IMR-90 (cell line): ENCODE data around the gene TACC3. TPM values are rescaled to one million over a fixed set of nuclear protein-coding genes. Genes with fewer than 3 reads are reported as not detected.

ENCODE experiments used
- ATAC-seq: fragments of 200-7000 bp; cut with Tn5 transposase; 2 replicates; pipeline ENCODE4 v1.9.1; 2020; ENCODE audit warnings: low read depth, mild to moderate bottlenecking, moderate library complexity
- BruUV-seq: library from RNA; stranded (reverse); fragments of 400-500 nt; replicated peaks from 2 replicates; lab custom pipeline; 2021; lab: Mats Ljungman, UMichigan
- CTCF ChIA-PET: fragments of 300-600 bp; formaldehyde crosslinking; extraction: SDS; loops from one replicate; lab custom pipeline; 2021; ENCODE audit warnings: antibody characterized with exemption; lab: Yijun Ruan, JAX
- POLR2A ChIA-PET: fragments of 300-600 bp; sonication (Branson Sonifier 250); formaldehyde crosslinking; loops from one replicate; lab custom pipeline; 2022; ENCODE audit warnings: antibody characterized with exemption; ENCODE audit not compliant: unreplicated experiment; lab: Charles Lee
- DNase-seq: peaks from one replicate; pipeline ENCODE4 v3.0.0; 2013
- H2AFZ ChIP-seq: replicated peaks from 2 replicates; pipeline ENCODE3; 2013; ENCODE audit warnings: low read length, mild to moderate bottlenecking; ENCODE audit not compliant: poor library complexity
- H2AK5ac ChIP-seq: 2 replicates; pipeline ENCODE4 v1.6.1; 2013; ENCODE audit warnings: low read depth, low read length, inconsistent platforms
- H2AK9ac ChIP-seq: replicated peaks from 2 replicates; pipeline ENCODE3; 2013; ENCODE audit warnings: mild to moderate bottlenecking, low read depth, low read length, moderate library complexity; ENCODE audit not compliant: poor library complexity
- H2BK120ac ChIP-seq: 2 replicates; pipeline ENCODE4 v1.6.1; 2013; ENCODE audit warnings: low read depth, low read length, inconsistent platforms
- H2BK15ac ChIP-seq: 3 replicates; pipeline ENCODE4 v1.6.1; 2013; ENCODE audit warnings: low read depth, low read length, inconsistent platforms
- H2BK20ac ChIP-seq: 2 replicates; pipeline ENCODE4 v1.6.1; 2013; ENCODE audit warnings: low read depth, mild to moderate bottlenecking, inconsistent platforms, low read length, moderate library complexity
- H2BK5ac ChIP-seq: 2 replicates; pipeline ENCODE4 v1.6.1; 2013; ENCODE audit warnings: mild to moderate bottlenecking, low read depth, low read length, inconsistent platforms; ENCODE audit not compliant: poor library complexity, severe bottlenecking
- H3K14ac ChIP-seq: replicated peaks from 2 replicates; pipeline ENCODE4 v1.6.1; 2013; ENCODE audit warnings: low read depth, low read length, inconsistent platforms
- H3K18ac ChIP-seq: 2 replicates; pipeline ENCODE4 v1.6.1; 2013; ENCODE audit warnings: low read depth, low read length, control low read depth
- H3K23ac ChIP-seq: 2 replicates; pipeline ENCODE4 v1.6.1; 2013; ENCODE audit warnings: low read depth, low read length, inconsistent platforms
- H3K27ac ChIP-seq: 2 replicates; pipeline ENCODE4 v1.5.1; 2013; ENCODE audit warnings: mild to moderate bottlenecking, control low read depth, low read length; ENCODE audit not compliant: insufficient read depth
- H3K27me3 ChIP-seq: 2 replicates; pipeline ENCODE4 v1.6.1; 2013; ENCODE audit warnings: low read length; ENCODE audit not compliant: control insufficient read depth, insufficient read depth
- H3K36me3 ChIP-seq: 2 replicates; pipeline ENCODE4 v1.6.1; 2013; ENCODE audit warnings: low read length, mixed read lengths; ENCODE audit not compliant: control insufficient read depth, insufficient read depth
- H3K4ac ChIP-seq: 2 replicates; pipeline ENCODE4 v1.6.1; 2013; ENCODE audit warnings: low read depth, low read length, inconsistent platforms
- H3K4me1 ChIP-seq: 2 replicates; pipeline ENCODE4 v1.6.1; 2013; ENCODE audit warnings: low read length, mixed read lengths; ENCODE audit not compliant: control insufficient read depth, insufficient read depth
- H3K4me2 ChIP-seq: 2 replicates; pipeline ENCODE4 v1.6.1; 2013; ENCODE audit warnings: low read depth, mild to moderate bottlenecking, control low read depth, low read length, moderate library complexity
- H3K4me3 ChIP-seq: 2 replicates; pipeline ENCODE4 v1.5.1; 2013; ENCODE audit warnings: low read depth, mild to moderate bottlenecking, control low read depth, low read length, moderate library complexity; ENCODE audit not compliant: insufficient read depth
- H3K56ac ChIP-seq: 2 replicates; pipeline ENCODE4 v1.6.1; 2013; ENCODE audit warnings: low read length, inconsistent platforms; ENCODE audit not compliant: insufficient read depth; ENCODE audit errors: extremely low read depth
- H3K79me1 ChIP-seq, 2 experiments: 2 replicates each; pipeline ENCODE4 v1.6.1; 2013; ENCODE audit warnings: low read length in 2 of 2, inconsistent platforms in 1 of 2, low read depth in 1 of 2
- H3K9ac ChIP-seq: 2 replicates; pipeline ENCODE4 v1.6.1; 2013; ENCODE audit warnings: low read depth, low read length, control low read depth
- H3K9me1 ChIP-seq: 2 replicates; pipeline ENCODE4 v1.6.1; 2013; ENCODE audit warnings: low read length, inconsistent platforms; ENCODE audit not compliant: insufficient read depth
- H3K9me3 ChIP-seq: 2 replicates; pipeline ENCODE4 v1.6.1; 2013; ENCODE audit warnings: low read length; ENCODE audit not compliant: control insufficient read depth, insufficient read depth
- H4K20me1 ChIP-seq: 2 replicates; pipeline ENCODE4 v1.6.1; 2013; ENCODE audit warnings: low read length, inconsistent platforms; ENCODE audit not compliant: insufficient read depth
- H4K5ac ChIP-seq: 2 replicates; pipeline ENCODE4 v1.6.1; 2013; ENCODE audit warnings: mild to moderate bottlenecking, low read depth, low read length, control low read depth
- H4K8ac ChIP-seq, 2 experiments: 2 replicates each; pipeline ENCODE4 v1.6.1; 2013; ENCODE audit warnings: low read depth in 2 of 2, low read length in 2 of 2, control low read depth in 1 of 2, inconsistent platforms in 1 of 2
- H4K91ac ChIP-seq: 2 replicates; pipeline ENCODE4 v1.6.1; 2013; ENCODE audit warnings: low read depth, low read length, inconsistent platforms; ENCODE audit not compliant: insufficient read depth
- BHLHE40 ChIP-seq: fragments of 150-350 bp; IDR thresholded peaks from 2 replicates; pipeline ENCODE4 v1.6.1; 2016; ENCODE audit warnings: mild to moderate bottlenecking, low read depth, low read length
- CHD1 ChIP-seq: IDR thresholded peaks from 2 replicates; pipeline ENCODE4 v1.6.1; 2012; ENCODE audit warnings: low read depth, low read length, improper control_type of control experiment
- CTCF ChIP-seq: conservative IDR thresholded peaks from 2 replicates; pipeline ENCODE4 v1.5.1; 2012; ENCODE audit warnings: mild to moderate bottlenecking, low read depth, low read length, improper control_type of control experiment
- MAFK ChIP-seq: IDR thresholded peaks from 2 replicates; pipeline ENCODE4 v1.6.1; 2012; ENCODE audit warnings: low read depth, low read length, improper control_type of control experiment
- MAZ ChIP-seq: IDR thresholded peaks from 2 replicates; pipeline ENCODE4 v1.6.1; 2012; ENCODE audit warnings: low read depth, mild to moderate bottlenecking, low read length, improper control_type of control experiment, moderate library complexity, borderline replicate concordance
- MXI1 ChIP-seq: IDR thresholded peaks from 2 replicates; pipeline ENCODE4 v1.6.1; 2012; ENCODE audit warnings: low read depth, mild to moderate bottlenecking, low read length, moderate library complexity, borderline replicate concordance
- POLR2A ChIP-seq: IDR thresholded peaks from 2 replicates; pipeline ENCODE4 v1.6.1; 2012; ENCODE audit warnings: mild to moderate bottlenecking, low read depth, low read length
- RFX5 ChIP-seq: IDR thresholded peaks from 2 replicates; pipeline ENCODE4 v1.8.0; 2012; ENCODE audit warnings: low read depth, mild to moderate bottlenecking, low read length, moderate library complexity
- USF2 ChIP-seq: fragments of 150-350 bp; IDR thresholded peaks from 2 replicates; pipeline ENCODE4 v1.6.1; 2017; ENCODE audit warnings: mild to moderate bottlenecking, antibody characterized with exemption, low read length, low read depth
- WGBS, 2 experiments: methylation state at CpG; one replicate each; pipeline versions ENCODE4 v1.1.5 to v1.1.7; 2013; ENCODE audit warnings: missing lambda C conversion rate in 2 of 2; ENCODE audit not compliant: insufficient read length in 1 of 2; ENCODE audit errors: extremely low coverage in 2 of 2; 5-methylcytosine and 5-hydroxymethylcytosine counted together
- dilution Hi-C: fragments of 300-500 bp; cut with HindIII; formaldehyde crosslinking; loops from one replicate; pipeline ENCODE4 v1.14.3; 2018; ENCODE audit warnings: low sequenced_read_pairs; ENCODE audit not compliant: unreplicated experiment
- in situ Hi-C: fragments of 300-500 bp; cut with MboI; formaldehyde crosslinking; loops from 3 replicates; pipeline ENCODE4 v1.14.3; 2019; ENCODE audit warnings: low sequenced_read_pairs, inconsistent platforms, mixed read lengths
- intact Hi-C: fragments of 100-400 bp; cut with micrococcal nuclease; formaldehyde crosslinking; loops from 2 replicates; pipeline ENCODE4 v1.10.0; 2022
- polyA plus RNA-seq, 3 experiments: library from polyadenylated mRNA; depleted of rRNA; stranded (reverse); fragments of >200 nt; gene quantifications; 2 replicates each; pipeline ENCODE4 v1.2.3, GENCODE V29; 2012; ENCODE audit warnings: low replicate concordance in 1 of 3
- total RNA-seq: library from RNA; depleted of rRNA; stranded (reverse); fragments of >200 nt; gene quantifications from 2 replicates; pipeline ENCODE4 v1.2.3, GENCODE V29; 2012

Gene TACC3
- total and polyA plus RNA-seq, 2 of the 4 experiments (the other 2 are of a cell fraction) = 15.1 to 49.7 TPM

- peak overlapping the region; percentile 16 for H2BK5ac ChIP-seq
- TF ChIP-seq MAFK = no peak
- TF ChIP-seq CTCF = no peak
- TF ChIP-seq POLR2A = no peak
- no peak for TF ChIP-seq USF2
- no peak for TF ChIP-seq MAZ
- TF ChIP-seq CHD1 = no peak
- TF ChIP-seq RFX5 = no peak
- no peak for TF ChIP-seq BHLHE40
- no peak for TF ChIP-seq MXI1
- peak overlapping the region; percentile 49 for H3K14ac ChIP-seq
- peaks cover 4% of the 10 kb centered on the region; the same call in 1 of the 2 replicates for H3K9me1 ChIP-seq
- CTCF ChIA-PET = no interaction called here
- BruUV-seq = no TSS peak
- in situ Hi-C loops = no loop called here
- DNase-seq (no peak), ATAC-seq (no peak)
- H3K79me1 ChIP-seq = peaks cover 0 to 7% of the 10 kb centered on the region in 2 experiments; a peak in 2 of 4 replicates
- peak overlapping the region; percentile 33; the same call in 1 of the 2 replicates for H2AK5ac ChIP-seq
- peak overlapping the region; percentile 85 for H3K4me2 ChIP-seq
- H4K91ac ChIP-seq = no peak overlapping the region
- no peak overlapping the region for H2BK15ac ChIP-seq
- peak overlapping the region; percentile 83; the same call in 1 of the 2 replicates for H3K4me3 ChIP-seq
- H4K8ac ChIP-seq = peak overlapping the region in 1 of 2 experiments; percentile 4; a peak in 1 of 4 replicates
- peak overlapping the region; percentile 69 for H2AFZ ChIP-seq
- H3K4ac ChIP-seq = peak overlapping the region; percentile 62
- dilution Hi-C loops = no loop called here
- H3K9me3 ChIP-seq = no peaks in the 10 kb centered on the region
- peak overlapping the region; percentile 55; the same call in 1 of the 2 replicates for H3K23ac ChIP-seq
- no peak overlapping the region for H3K18ac ChIP-seq
- no peaks in the 10 kb centered on the region for H3K27me3 ChIP-seq
- 85% methylated on average over 4 of the region's 13 CpGs; no CpG with 5 or more reads in 1 of the 2 experiments for WGBS, 2 experiments
- H2AK9ac ChIP-seq = peak overlapping the region; percentile 74
- peaks cover 6% of the 10 kb centered on the region; the same call in 1 of the 2 replicates for H3K4me1 ChIP-seq
- no peak overlapping the region for H4K5ac ChIP-seq
- peaks cover 5% of the 10 kb centered on the region for H4K20me1 ChIP-seq
- H3K56ac ChIP-seq = no peak overlapping the region
- H2BK120ac ChIP-seq = no peak overlapping the region
- intact Hi-C loops = no loop called here
- peak overlapping the region; percentile 56 for H3K27ac ChIP-seq
- no peaks in the 10 kb centered on the region for H3K36me3 ChIP-seq
- H2BK20ac ChIP-seq = peak overlapping the region; percentile 29; the same call in 1 of the 2 replicates
- POLR2A ChIA-PET = no interaction called here
- H3K9ac ChIP-seq = peak overlapping the region; percentile 54
These were observed 38.5 kb upstream of the TACC3 start for GRCh38 chr4:1682860-1683259.
